OCI-LY1 (cell line): ENCODE measurements around the gene MRPL19.

Source experiments
- H2AFZ ChIP-seq: fragments of 200-600 bp; sonication (generic), shearing (Covaris generic); 2 replicates; pipeline ENCODE4 v1.6.0; 2014; ENCODE audit warnings: antibody characterized with exemption, mild to moderate bottlenecking, low read length
- H3F3A ChIP-seq: fragments of 200-600 bp; sonication (generic), shearing (Covaris generic); 2 replicates; pipeline ENCODE4 v1.6.0; 2014; ENCODE audit warnings: mild to moderate bottlenecking, antibody characterized with exemption, low read length, moderate library complexity; ENCODE audit not compliant: insufficient read depth
- H3K27ac ChIP-seq: fragments of 200-600 bp; sonication (generic); 2 replicates; pipeline ENCODE4 v1.5.1; 2014; ENCODE audit warnings: low read length, mixed run types, mild to moderate bottlenecking, low read depth; ENCODE audit not compliant: poor library complexity, severe bottlenecking
- H3K27me3 ChIP-seq: fragments of 200-600 bp; sonication (generic); 2 replicates; pipeline ENCODE4 v1.6.0; 2014; ENCODE audit warnings: antibody characterized with exemption, mild to moderate bottlenecking, low read length, moderate library complexity; ENCODE audit not compliant: insufficient read depth
- H3K36me3 ChIP-seq: fragments of 200-600 bp; sonication (generic); 2 replicates; pipeline ENCODE4 v1.6.1; 2014; ENCODE audit warnings: mild to moderate bottlenecking, antibody characterized with exemption, low read length, moderate library complexity, mixed read lengths; ENCODE audit not compliant: insufficient read depth
- H3K4me1 ChIP-seq: fragments of 200-600 bp; sonication (generic); 2 replicates; pipeline ENCODE4 v1.5.1; 2014; ENCODE audit warnings: mild to moderate bottlenecking, low read length, moderate library complexity; ENCODE audit not compliant: insufficient read depth, severe bottlenecking
- H3K4me2 ChIP-seq: fragments of 200-600 bp; sonication (generic), shearing (Covaris generic); 2 replicates; pipeline ENCODE4 v1.6.1; 2014; ENCODE audit warnings: low read length
- H3K4me3 ChIP-seq: fragments of 200-600 bp; sonication (generic); 2 replicates; pipeline ENCODE4 v1.5.1; 2014; ENCODE audit warnings: low read length, low read depth, mild to moderate bottlenecking, mixed read lengths; ENCODE audit not compliant: poor library complexity, severe bottlenecking
- H3K79me2 ChIP-seq: fragments of 200-600 bp; shearing (Covaris generic); 2 replicates; pipeline ENCODE4 v1.6.1; 2016; ENCODE audit warnings: mixed run types, low read length, mixed read lengths; ENCODE audit not compliant: insufficient read depth
- H3K9ac ChIP-seq: fragments of 200-600 bp; sonication (generic), shearing (Covaris generic); 2 replicates; pipeline ENCODE4 v1.6.1; 2014; ENCODE audit warnings: mild to moderate bottlenecking, low read length, mixed read lengths
- H3K9me2 ChIP-seq: fragments of 200-600 bp; sonication (generic), shearing (Covaris generic); 2 replicates; pipeline ENCODE4 v1.6.1; 2014; ENCODE audit warnings: low read depth, mild to moderate bottlenecking, low read length, mixed read lengths
- H3K9me3 ChIP-seq: fragments of 200-600 bp; shearing (Covaris generic); 2 replicates; pipeline ENCODE4 v1.6.1; 2014; ENCODE audit warnings: low read length, mixed read lengths
- H4K20me1 ChIP-seq: fragments of 200-600 bp; sonication (generic), shearing (Covaris generic); 2 replicates; pipeline ENCODE4 v1.6.0; 2016; ENCODE audit warnings: mild to moderate bottlenecking, low read length; ENCODE audit not compliant: insufficient read depth
- EZH2 ChIP-seq: fragments of 200-600 bp; sonication (generic), shearing (Covaris generic); IDR thresholded peaks from 2 replicates; pipeline ENCODE4 v1.8.0; 2017; ENCODE audit warnings: borderline replicate concordance, mixed run types, mild to moderate bottlenecking, antibody characterized with exemption, low read length, moderate library complexity, mixed read lengths
- TF ChIP-seq, protein P1 (sequence below): fragments of 200-600 bp; sonication (generic), shearing (Covaris generic); IDR thresholded peaks from 2 replicates; pipeline ENCODE4 v1.5.1; 2017; ENCODE audit warnings: mild to moderate bottlenecking, antibody characterized with exemption, low read length, moderate library complexity, mixed read lengths

MRPL19 gene

DNA sequence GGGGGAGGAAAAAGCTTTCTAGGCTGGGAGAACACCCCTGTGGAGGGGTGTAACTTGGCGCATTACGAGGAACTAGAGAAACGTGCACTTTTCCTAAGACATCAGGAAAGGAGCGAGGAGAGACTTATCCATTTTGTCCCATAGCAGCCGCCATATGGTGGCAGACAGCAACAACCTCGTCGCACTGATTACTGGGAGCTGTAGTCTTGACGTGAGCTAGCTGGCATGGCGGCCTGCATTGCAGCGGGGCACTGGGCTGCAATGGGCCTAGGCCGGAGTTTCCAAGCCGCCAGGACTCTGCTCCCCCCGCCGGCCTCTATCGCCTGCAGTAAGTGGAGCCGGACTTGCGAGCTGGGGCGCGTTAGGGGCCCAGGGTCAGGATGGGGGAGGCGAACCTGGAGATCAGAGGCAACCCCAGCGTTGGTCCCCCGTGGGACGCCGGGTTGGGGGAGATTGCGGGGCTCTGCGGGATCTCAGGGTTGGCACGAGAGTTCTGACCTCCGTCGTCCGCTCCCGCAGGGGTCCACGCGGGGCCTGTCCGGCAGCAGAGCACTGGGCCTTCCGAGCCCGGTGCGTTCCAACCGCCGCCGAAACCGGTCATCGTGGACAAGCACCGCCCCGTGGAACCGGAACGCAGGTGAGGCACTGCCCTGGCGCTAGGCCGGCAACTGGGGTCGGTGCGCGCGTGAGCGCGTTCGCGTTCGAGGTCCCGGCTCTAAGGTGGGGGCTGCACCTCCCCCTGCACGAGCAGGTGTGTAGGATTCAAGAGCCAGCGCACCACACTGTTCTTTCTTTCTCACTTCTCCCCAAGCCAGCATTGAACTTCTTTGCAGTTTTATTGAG, at the start of gene MRPL19:
MRPL19 (plus strand) TSS at position 201 of the 843 bp plus-strand sequence; CDS start at position 226, 25 bp downstream.
- peak within 1 kb of the TSS; percentile 81 for H3K4me3 ChIP-seq
- H3K27ac ChIP-seq, result peak within 1 kb of the TSS; percentile 69

DNA sequence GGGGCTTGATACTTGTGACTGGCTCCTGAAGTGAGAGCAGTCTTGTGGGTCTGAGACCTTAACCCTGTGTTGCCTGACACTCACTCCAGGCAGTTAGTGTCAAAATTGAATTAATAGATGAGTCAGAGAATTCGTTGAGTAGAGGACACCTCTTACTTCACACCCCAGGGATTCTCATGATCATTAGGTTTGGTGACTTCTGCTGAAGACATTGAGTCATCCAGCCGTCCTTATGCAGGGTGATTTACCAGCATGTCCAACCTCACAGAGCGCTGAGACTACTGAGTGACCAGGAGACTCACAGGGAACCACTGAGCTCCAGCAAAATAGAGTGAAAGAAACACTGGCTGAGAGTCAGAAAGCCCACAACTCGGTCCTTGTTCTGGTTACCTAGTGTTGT, 49.8 kb upstream of the MRPL19 start:
- H3K4me1 ChIP-seq, result no peaks in the 10 kb centered on the region
- H4K20me1 ChIP-seq, result no peaks in the 10 kb centered on the region
- H3K36me3 ChIP-seq, result no peaks in the 10 kb centered on the region
- TF ChIP-seq EZH2, result no peak
- TF ChIP-seq, protein P1, sequence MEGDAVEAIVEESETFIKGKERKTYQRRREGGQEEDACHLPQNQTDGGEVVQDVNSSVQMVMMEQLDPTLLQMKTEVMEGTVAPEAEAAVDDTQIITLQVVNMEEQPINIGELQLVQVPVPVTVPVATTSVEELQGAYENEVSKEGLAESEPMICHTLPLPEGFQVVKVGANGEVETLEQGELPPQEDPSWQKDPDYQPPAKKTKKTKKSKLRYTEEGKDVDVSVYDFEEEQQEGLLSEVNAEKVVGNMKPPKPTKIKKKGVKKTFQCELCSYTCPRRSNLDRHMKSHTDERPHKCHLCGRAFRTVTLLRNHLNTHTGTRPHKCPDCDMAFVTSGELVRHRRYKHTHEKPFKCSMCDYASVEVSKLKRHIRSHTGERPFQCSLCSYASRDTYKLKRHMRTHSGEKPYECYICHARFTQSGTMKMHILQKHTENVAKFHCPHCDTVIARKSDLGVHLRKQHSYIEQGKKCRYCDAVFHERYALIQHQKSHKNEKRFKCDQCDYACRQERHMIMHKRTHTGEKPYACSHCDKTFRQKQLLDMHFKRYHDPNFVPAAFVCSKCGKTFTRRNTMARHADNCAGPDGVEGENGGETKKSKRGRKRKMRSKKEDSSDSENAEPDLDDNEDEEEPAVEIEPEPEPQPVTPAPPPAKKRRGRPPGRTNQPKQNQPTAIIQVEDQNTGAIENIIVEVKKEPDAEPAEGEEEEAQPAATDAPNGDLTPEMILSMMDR, result no peak
- no peak overlapping the region for H3K4me3 ChIP-seq
- H2AFZ ChIP-seq, result no peak overlapping the region
- H3K4me2 ChIP-seq, result no peak overlapping the region
- no peaks in the 10 kb centered on the region for H3K9me3 ChIP-seq
- H3K79me2 ChIP-seq, result no peaks in the 10 kb centered on the region
- no peak overlapping the region for H3K9ac ChIP-seq
- H3K27ac ChIP-seq, result no peak overlapping the region
- no peaks in the 10 kb centered on the region for H3K9me2 ChIP-seq
- no peaks in the 10 kb centered on the region for H3K27me3 ChIP-seq
- H3F3A ChIP-seq, result no peaks in the 10 kb centered on the region

More for the DNA sequence above, at the start of gene MRPL19:
- Histone ChIP-seq H3K9me3 (no peaks in the 10 kb centered on the region), H3K36me3 (peaks cover 34% of the 10 kb centered on the region), H3K4me1 (peaks cover 17% of the 10 kb centered on the region), H3K9ac (peak within 1 kb of the TSS; percentile 86), H3K27me3 (no peaks in the 10 kb centered on the region), H3K9me2 (no peaks in the 10 kb centered on the region), H2AFZ (peak within 1 kb of the TSS; percentile 73), H3K4me2 (peak within 1 kb of the TSS; percentile 88), H3K79me2 (peaks cover 12% of the 10 kb centered on the region), H3F3A (no peaks in the 10 kb centered on the region), H4K20me1 (no peaks in the 10 kb centered on the region)
- TF ChIP-seq, protein P1, result no peak
- TF ChIP-seq EZH2, result no peak

DNA sequence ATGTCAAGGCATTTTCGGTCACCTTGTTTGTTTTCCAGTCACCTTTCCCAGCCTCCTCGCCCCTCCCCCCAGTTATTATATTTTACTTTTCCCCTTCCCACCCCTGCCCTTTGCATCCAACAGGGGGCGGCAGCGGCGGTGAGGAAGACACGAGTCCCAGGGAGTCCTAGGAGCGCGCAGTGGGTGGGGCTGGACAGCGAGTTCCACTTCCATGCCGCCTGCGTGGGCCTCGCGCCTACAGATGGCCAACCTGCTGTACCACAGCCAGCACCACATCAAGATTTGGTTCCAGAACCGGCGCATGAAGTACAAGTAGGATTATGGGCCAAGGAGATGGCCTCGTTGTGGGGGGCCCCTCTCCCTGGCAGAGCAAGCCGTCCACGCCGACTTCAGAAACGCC, 48.6 kb upstream of the MRPL19 start:
- H2AFZ ChIP-seq, result no peak overlapping the region
- H3K9me3 ChIP-seq, result no peaks in the 10 kb centered on the region

More for the DNA sequence above, 48.6 kb upstream of the MRPL19 start:
- Histone ChIP-seq H3K27me3 (no peaks in the 10 kb centered on the region), H4K20me1 (no peaks in the 10 kb centered on the region), H3K4me1 (no peaks in the 10 kb centered on the region), H3K9me2 (no peaks in the 10 kb centered on the region), H3K36me3 (no peaks in the 10 kb centered on the region), H3K4me3 (no peak overlapping the region), H3K79me2 (no peaks in the 10 kb centered on the region), H3K4me2 (no peak overlapping the region), H3K9ac (no peak overlapping the region), H3K27ac (no peak overlapping the region), H3F3A (no peaks in the 10 kb centered on the region)
- TF ChIP-seq, protein P1, result no peak
- TF ChIP-seq EZH2, result no peak
